ENCODE data around the gene FBXO17.
"Not testable (repeated sequence)": the region's sequence is repeated elsewhere in the genome, so short reads cannot be mapped to it uniquely, and the experiment has no call there.

FBXO17 gene

DNA sequence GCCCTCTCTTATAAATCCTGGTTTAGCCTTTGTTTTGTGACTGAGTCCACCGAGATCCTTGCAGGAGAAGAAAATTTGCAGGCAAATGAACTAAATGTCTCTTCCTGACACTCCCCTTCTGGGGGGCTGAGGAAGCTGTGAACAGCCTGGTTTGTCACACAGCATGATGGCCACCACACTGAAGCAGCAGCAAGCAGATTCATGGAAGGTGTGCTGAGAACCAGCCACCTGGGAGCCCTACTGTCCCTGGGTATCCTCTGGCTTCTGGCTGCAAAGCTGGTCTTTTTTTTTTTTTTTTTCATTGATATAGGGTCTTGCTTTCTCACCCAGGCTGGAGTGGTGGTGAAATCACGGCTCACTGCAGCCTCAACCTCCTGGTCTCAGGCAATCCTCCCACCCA lies 33.6 kb downstream of the FBXO17 start:
- no peak for DNase-seq

DNA sequence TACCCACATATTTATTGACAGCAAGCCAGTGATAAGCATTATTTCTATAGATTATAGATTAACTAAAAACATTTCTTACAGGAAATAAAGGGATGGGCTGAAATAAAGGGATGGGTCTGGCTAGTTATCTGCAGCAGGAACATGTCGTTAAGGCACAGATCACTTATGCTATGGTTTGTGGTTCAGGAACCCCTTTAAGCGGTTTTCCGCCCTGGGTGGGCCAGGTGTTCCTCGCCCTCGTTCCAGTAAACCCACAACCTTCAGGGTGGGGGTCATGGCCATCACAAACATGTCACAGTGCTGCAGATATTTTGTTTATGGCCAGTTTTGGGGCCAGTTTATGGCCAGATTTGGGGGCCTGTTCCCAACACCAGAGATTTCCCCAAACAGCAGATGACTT lies 34.1 kb downstream of the FBXO17 start:
- DNase-seq, result not testable (repeated sequence)

DNA sequence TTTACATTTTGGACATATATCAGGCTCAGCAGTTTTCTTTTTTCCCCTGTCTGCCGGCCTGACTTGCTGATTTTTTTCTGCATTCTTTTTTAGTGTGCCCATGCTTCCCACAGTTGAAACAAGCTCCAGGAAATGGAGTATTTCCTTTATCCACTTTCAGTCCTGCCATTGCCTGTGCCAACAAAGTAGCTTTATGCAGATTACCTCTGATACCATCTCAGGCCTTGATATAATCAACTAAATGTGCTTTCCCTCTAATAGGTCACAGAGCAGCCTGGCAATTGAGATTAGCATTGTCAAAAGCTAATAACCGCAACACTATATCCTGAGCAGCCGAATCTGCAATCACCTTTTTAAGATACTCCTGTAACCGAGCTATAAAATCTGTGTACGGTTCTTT lies 35.6 kb downstream of the FBXO17 start:
- no peak for DNase-seq

DNA sequence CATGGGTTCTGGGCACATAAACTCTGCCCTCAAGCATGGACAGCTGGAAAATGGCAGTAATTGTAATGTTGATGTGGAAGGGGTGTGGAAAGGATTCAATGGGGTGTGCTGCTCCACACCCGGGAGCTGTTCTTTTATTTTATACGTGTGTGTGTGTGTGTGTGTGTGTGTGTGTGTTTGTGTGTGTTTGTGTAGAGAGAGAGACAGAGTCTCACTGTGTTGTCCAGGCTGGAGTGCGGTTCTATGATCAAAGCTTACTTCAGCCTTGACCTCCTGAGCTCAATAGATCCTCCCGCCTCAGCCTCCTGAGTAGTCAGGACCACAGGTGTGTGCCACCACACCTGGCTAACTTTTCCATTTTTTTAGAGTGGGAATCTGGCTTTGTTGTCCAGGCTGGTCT lies 42.0 kb downstream of the FBXO17 start:
- no peak for DNase-seq

DNA sequence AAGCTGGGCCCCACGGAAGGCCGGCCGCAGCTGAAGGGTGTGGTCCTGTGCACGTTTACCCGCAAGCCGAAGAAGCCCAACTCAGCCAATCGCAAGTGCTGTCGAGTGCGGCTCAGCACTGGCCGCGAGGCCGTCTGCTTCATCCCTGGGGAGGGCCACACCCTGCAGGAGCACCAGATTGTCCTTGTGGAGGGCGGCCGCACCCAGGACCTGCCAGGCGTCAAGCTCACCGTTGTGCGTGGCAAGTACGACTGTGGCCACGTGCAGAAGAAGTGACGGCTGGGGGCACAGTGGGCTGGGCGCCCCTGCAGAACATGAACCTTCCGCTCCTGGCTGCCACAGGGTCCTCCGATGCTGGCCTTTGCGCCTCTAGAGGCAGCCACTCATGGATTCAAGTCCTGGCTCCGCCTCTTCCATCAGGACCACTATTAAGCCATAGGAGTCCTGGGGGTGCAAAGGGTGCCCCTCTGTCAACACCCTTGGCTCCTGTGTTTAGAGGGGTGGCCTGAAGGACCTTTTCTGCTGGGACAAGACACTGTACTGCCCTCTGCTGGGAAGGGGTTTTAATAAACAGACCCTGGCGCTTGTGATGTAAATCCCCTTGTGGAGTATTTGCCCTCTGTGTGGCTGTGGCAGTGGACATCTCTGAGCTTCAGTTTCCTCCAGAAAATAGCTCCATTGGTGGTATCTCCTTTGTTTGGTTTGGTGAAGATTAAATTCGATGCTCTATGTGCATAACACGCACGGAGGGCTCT lies 42.9 kb downstream of the FBXO17 start:
- DNase-seq, result no peak

DNA sequence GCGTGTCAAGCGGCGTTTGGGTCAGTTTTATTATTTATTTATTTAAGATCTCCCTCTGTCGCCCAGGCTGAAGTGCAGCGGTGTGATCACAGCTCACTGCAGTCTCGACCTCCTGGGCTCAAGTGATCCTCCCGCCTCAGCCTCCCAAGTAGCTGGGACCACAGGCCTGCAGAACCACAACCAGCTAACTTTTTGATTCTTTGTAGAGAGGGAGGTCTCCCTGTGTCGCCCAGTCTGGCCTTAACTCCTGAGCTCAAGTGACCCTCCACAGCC lies 44.1 kb downstream of the FBXO17 start:
- DNase-seq, result no peak

DNA sequence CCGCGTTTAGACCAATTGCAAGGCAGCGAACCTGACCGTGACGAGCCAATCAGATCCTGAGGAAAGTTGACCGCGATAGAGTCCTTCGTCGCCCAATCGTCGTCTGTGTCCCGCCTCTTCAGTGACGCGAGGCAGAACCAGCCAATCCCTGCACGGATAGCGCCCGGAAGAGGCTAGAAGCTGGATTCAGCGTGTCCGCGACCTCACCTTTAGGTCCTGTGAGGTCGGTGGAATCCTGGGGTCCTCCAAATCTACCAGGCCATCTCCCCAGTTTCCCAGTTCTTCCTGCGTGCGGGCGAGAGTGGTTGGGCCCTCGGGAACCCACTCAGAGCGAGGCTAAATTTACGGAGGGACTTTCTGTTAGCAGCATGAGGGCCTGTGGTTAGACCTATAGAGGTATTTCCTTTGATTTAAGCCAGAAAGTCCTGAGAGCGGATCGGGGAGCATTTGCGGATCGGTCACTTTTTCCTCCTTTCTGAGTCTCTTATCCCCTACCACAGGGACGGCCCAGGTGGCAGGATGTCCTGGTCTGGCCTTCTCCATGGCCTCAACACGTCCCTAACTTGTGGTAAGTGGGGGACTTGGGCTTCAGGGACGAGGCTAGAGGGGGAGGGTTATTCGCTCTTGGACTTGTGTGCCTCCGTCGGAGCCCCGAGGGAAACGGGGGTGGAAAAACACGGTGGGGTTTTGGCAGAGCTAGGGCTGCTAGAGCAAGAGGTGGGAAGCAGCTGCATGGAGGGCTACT lies 44.6 kb downstream of the FBXO17 start, which contains the start of gene MRPS12:
MRPS12 (plus strand) TSS at position 169 of the 745 bp plus-strand sequence; CDS start at position 520, 351 bp downstream.
- DNase-seq, result peak; percentile 98

DNA sequence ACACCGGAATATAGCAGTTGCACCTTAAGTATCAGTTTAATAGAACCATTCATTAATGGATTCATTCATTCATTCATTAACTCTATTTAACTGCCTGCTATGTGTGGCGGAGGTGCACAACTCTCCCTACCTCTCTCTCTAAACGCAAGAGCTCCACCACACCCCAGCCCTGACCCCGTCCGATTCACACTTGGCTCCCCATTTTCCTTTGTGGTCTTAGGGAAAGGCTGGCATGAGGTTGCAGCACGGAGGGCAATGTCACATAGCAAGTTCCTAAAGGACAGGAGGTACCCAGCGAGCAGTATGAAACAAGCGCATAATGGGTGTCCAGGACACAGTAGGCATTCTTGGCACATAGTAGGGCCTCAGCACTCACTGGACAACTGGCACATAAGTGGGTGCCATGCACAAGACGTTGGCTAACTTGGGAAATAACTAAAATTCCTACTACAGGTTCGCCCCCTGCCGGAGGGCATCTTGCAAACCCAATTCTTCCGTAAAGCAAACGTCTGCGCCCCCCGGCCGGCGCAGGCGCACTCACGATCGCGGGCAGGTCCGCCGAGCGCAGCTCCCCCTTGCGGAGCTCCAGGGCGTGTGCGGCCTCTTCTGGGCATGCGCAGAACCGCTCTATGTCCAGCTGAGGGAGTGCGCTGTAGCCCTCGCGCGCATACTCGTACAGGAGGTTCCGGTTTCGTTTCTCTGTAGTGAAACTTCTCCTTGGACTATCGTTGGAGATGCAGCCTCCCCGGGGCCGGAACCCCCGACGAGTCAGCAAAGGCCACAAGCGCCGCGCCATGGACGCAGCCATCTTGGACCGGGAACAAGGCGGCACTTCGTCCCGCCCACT lies 45.4 kb downstream of the FBXO17 start, which contains the start of gene SARS2:
SARS2 (minus strand) TSS at position 835 of the 847 bp plus-strand sequence; CDS start at position 808, 27 bp downstream.
- peak; percentile 92 for DNase-seq

DNA sequence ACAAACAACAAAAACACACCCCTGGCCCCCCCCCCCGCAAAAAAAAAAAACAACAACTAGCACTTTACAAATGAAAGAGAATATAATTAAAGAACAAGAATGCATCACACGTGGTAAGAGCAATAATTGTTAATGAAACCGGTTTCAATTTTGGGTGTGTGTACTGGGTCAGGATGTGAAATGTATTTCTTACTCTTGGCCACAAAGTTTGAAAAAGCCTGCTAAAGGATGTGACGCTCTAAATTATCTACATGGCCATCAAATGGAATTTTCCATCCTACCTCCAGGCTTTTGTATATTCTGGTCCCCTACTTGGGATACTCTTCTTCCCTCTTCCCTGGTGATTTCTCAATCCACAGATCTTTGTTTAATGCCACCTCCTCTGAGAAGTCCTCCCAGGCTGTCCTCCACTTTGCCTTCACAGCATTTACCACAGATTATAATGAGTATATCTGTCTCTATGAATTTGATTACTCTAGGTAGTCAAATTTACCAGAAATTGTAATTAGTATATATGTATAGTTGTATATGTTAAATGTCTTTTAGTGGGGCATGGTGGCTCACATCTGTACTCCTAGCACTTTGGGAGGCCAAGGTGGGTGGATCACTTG lies 47.0 kb downstream of the FBXO17 start:
- DNase-seq, result no peak

DNA sequence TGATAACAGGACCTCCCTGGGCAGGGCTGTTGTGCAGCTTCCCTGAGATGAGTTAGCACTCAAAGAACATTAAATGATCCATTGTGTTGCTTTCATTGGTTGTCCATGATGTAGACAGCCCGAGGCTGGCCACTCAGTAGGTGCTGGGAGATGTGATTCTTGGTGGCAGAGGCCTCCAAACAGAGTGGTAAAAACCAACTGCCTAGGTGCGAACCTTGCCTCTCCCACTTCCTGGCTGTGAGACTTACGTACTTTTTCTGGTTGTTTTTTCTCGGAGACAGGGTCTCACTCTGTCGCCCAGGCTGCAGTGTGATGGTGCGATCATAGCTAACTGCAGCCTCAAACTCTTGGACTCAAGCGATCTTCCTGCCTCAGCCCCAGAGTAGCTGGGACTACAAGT lies 51.2 kb downstream of the FBXO17 start:
- no peak for DNase-seq

DNA sequence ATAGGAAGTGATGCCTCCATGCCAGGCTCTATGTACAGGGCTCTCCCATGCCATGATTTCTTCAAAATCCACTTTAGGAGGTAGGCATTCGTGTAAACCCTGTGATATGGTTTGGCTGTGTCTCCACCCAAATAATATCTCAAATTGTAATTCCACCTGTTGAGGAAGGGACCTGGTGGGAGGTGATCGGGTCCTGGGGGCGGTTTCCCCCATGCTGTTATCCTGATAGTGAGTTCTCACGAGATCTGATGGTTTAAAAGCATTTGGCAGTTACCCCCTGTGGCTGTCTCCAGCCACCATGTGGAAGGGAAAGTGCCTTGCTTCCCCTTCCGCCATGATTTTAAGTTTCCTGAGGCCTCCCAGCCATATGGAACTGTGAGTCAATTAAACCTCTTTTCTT lies 53.1 kb downstream of the FBXO17 start:
- DNase-seq, result no peak

DNA sequence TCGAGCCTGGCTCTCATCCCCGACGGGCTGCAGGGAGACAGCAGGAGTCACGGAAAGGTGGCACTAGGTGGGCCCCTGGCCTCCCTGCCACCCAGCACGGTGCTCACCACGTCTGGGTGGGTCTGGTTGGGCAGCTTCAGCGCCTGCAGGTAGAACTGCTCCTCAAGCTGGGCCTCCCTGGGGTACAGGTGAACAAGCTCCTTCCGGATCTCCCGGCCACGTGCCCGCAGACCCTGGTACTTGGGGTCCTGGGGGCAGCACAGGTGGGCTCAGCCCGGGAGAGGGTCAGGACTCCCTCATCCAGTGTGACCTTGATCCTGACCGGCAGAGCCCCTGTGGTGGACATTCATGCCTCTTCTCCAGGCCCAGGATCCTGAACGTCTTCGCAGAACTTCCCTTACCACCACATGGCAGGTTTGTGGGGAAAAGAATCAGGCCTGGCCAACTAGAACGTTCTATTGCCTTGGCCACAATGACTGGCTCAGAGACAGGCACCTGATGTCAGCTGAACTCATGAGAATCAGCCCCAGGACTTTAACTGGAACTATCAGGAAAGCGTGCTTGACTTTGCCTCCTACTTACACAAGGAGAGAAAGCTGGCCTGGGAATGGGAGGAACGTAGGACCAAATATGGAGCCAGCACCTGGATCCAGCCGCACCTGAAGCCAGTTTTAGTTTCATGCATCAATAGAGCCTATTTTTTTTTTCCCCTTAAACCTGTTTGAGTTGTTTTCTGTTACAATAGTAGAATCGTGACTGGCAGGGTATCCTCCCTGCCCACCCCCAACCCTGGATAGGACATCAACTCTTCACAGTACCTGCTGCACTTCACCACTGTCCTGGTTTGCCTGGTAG lies 53.9 kb downstream of the FBXO17 start:
- no peak for DNase-seq

DNA sequence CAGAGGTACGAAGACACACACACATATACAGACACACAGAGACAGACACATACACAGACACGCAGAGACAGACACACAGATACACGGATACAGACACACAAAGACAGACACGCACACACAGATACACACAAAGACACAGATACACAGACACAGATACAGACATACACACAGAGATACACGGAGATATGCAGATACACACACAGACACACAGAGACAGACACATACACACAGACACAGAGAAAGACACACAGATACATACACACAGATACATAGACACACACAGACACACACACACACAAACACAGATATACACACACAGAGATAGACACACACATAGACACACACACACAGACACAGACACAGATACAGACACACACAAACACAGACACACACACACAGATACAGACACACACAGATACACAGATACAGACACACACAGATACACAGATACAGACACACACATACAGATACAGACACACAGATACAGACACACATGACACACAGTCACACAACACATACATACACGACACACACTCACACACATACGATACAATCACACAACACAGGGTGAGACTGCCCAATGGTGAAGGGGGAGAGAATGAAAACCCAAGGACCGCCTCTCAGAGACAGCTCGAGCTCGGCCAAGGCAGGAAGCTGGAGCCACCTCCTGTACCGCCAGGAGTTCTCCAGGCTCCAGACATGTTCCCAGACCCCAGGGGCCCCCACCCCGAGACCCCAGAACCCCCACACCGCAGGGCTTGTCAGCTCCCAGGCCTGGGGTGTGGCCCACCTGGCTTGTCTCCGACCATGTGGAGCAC lies 54.7 kb downstream of the FBXO17 start:
- no peak for DNase-seq

DNA sequence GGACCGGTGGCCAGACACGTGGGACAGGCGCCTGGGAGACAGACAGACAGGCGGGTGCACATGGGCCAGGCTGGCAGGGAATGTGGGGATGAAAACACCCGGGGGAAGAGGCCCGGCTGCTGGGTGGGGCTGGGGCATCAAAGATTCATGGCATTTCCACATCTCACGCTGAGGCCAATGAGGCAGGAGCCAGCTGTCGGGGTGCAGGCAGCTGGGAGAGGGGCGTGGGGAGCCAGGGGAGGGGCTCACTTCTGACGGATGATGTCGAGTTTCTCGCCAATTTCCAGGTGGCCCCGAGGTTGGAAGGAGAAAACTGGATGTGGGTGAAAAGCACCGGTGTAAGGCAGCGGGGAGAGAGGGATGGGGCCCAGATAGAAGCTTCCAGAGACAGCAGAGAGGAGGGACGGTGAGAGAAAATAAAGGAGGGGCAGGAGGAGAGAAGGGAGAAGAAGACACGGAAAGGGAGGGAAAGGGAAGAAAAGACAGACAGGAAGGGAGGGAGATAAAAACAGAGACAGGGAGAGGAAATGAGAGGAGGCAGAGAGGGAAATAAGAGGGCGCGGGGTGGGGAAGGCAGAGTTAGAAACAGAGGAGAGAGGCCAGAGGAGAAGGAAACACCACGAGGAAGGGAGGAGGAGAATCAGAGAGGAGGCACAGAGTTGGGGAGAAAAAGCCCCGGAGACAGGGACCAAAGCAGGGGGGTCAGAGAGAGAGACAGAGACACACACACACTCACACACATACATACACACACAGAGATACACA lies 55.5 kb downstream of the FBXO17 start:
- DNase-seq, result no peak

DNA sequence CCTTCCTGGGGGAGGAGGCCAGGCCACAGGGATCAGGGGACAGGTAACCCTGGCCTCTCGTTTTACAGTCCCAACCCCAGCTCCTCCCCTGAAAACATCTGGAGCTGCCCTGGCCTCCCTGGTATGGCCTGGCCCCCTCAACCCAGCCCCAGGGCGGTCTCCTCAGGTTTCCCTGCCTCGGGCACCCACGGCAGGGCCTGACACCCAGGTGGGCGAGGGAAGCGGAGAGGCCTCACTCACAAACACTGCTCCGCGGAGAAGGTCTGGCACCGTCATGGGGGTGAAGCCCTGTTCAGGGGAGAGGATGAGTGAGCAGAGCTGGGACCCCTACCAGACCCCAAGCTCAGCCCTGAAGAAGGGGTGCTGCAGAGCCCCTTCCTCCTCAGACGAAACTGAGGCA lies 57.0 kb downstream of the FBXO17 start:
- no peak for DNase-seq

DNA sequence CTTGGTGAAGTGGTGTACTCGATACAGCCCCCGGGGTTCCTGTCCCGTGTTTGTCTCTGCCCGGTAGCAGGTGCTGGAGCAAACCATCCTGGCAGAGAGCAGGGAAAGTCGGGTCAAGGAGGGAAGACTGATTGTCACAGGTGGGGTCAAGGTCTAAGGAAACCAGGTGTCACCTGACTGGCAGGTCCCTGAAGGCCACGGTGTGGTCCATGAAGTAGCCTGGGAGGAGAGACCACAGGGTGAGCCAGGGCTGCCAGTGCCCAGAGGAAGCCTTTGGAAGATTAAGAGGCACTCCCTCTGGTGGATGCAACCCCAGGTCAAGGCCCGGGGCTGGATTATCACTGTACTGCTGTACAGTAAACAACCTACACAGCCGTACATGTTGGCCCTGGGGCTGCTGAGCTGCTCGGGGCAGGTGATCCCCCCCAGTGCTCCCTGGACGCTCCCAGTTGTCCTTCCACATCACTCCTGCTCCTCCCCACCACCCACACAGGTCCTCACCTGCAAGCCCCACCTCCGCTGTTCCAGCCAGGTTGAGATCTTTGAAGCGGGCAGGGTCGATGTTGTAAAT lies 57.5 kb downstream of the FBXO17 start:
- DNase-seq, result no peak

DNA sequence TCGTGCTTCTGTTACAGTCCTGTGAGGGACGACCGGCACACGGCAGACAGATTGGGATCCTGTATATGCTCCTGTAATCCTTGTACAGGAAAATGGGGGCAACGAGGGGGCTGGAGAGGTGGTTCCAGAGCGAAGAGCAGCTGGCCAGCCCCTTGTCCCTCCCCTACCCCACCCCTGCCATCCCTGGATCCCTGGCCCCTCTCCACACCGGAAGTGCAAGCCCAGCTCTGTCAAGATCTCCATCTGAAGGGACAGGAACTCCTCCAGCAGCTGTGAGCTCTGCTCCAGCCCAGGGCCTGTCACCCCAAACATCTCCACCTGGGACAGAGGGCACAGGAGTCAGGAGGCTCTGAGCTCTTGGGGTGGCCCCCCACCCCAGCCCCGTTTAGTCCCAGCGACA lies 58.0 kb downstream of the FBXO17 start:
- DNase-seq, result no peak

DNA sequence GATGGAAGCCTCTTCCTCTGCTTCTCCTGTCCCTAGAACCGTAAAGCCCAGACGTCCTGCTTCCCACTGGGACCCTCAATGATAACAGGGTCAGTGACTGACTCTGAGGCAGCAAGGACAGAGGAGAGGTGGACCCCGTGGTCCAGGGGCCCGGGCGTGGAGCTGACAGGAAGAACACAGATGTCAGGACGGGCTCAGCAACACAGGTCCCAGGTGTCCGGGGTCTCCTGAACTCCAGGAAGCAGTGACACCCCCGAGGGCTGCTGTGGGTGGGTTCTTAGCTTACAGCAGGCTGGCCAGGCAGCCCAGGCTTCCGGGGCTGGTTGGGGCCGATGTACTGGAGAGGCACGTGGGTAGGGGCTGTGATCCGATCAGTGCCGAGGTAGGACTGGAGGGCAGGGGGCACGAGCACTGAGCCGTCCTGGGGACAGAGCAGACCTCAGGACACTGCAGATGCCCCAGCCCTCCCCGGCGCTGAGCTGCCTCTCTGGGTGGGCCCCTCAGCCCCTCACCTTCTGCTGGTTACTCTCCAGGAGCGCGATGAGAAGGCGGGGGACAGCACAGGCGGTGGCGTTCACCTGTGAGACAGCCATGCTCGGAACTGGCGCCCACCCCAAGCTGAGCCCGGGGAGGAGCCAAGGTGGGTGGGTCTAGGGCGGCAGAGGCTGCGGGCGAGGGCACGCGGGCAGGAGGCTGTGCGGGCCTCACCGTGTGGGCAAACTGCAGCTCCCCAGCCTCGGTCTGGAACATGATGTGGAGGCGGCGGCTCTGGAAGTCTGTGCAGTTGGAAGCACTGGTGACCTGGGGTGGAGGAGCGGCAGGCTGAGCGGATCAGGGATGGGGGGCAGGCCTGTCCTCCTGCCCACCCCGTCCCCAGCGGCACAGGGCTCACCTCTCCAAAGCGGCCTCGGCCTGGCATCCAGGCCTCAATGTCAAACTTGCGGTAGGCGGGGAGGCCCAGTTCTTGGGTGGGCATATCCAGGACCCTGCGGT lies 59.9 kb downstream of the FBXO17 start:
- DNase-seq, result no peak

DNA sequence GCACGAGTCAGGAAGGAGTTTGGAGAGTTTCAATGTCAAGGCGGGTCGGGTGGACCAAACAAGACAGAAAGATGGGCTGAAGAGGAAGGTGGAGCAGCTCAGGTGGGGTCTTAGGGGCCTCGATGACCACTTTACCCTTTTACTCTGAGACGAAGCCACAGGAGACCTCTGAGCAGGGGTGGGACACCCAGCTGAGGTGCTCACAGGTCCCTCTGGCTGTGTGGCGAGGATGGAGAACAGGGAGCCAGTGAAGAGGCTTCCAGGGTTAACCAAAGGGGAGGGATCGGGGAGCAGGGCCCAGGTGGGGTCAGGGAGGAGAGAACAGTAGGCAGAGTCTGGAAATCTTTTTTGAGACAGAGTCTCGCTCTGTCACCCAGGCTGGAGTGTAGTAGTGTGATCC lies 61.6 kb downstream of the FBXO17 start:
- DNase-seq, result no peak
